Sigmoid colon (tissue), 7 donors: ENCODE results near the gene ZNF521. TPM values are rescaled to one million over a fixed set of nuclear protein-coding genes. Genes with fewer than 3 reads are reported as not detected.

ENCODE experiments used
- DNase-seq: peaks from one replicate; pipeline ENCODE4 v3.0.0-alpha.2; 2019
- H3K27ac ChIP-seq, 4 donors: fragments of 200-600 bp; sonication (generic); one replicate each; pipeline ENCODE4 v1.5.1; 2016 to 2019; ENCODE audit warnings: mild to moderate bottlenecking in 1 of 4
- H3K27me3 ChIP-seq, 3 donors: fragments of 200-600 bp; sonication (generic); one replicate each; pipeline ENCODE4 v1.5.1; 2019; ENCODE audit warnings: mild to moderate bottlenecking in 1 of 3
- H3K36me3 ChIP-seq, 4 donors: fragments of 200-600 bp; sonication (generic); one replicate each; pipeline ENCODE4 v1.5.1; 2016 to 2019
- H3K4me1 ChIP-seq, 4 donors: fragments of 200-600 bp; sonication (generic); one replicate each; pipeline ENCODE4 v1.5.1; 2017 to 2019
- H3K4me3 ChIP-seq, 4 donors: fragments of 200-600 bp; sonication (generic); one replicate each; pipeline ENCODE4 v1.5.1; 2017 to 2019; ENCODE audit warnings: mild to moderate bottlenecking in 2 of 4, moderate library complexity in 1 of 4
- H3K9me3 ChIP-seq, 4 donors: fragments of 200-600 bp in 3 of 4; sonication (generic) in 3 of 4; one replicate each; pipeline versions ENCODE4 v1.5.1 to v1.6.1; 2013 to 2019
- CTCF ChIP-seq, 4 experiments: fragments of 450-650 bp in 3 of 4; fragments of 200-600 bp in 1 of 4; IDR thresholded peaks; one replicate each; pipeline ENCODE4 v1.5.1; 2016 to 2019; ENCODE audit warnings: antibody characterized with exemption in 4 of 4, mild to moderate bottlenecking in 3 of 4, moderate library complexity in 2 of 4
- EP300 ChIP-seq, 4 donors: sonication (generic); formaldehyde crosslinking; IDR thresholded peaks; one replicate each; pipeline ENCODE4 v1.6.1; 2017; ENCODE audit warnings: antibody characterized with exemption in 4 of 4
- POLR2A ChIP-seq, 2 donors: fragments of 450-650 bp; IDR thresholded peaks; one replicate each; pipeline ENCODE4 v1.6.1; 2016; ENCODE audit warnings: antibody characterized with exemption in 2 of 2, mild to moderate bottlenecking in 2 of 2, moderate library complexity in 2 of 2
- POLR2AphosphoS5 ChIP-seq, 4 donors: sonication (generic); formaldehyde crosslinking; IDR thresholded peaks; one replicate each; pipeline ENCODE4 v1.6.1; 2017; ENCODE audit warnings: antibody characterized with exemption in 4 of 4
- WGBS, 2 donors: extraction: QIAGEN DNeasy Blood & Tissue Kit; methylation state at CpG; one replicate each; pipeline ENCODE4 v1.1.7; 2013; 5-methylcytosine and 5-hydroxymethylcytosine counted together
- intact Hi-C: fragments of 100-400 bp; cut with DNase I; formaldehyde crosslinking; loops from one replicate; pipeline ENCODE4 v1.15.1; 2023
- polyA plus RNA-seq, 3 donors: library from polyadenylated mRNA; stranded (reverse); fragments of 200-250 nt; gene quantifications; one replicate each; pipeline ENCODE4 v1.2.3, GENCODE V29; 2013
- total RNA-seq, 4 donors: library from RNA; depleted of rRNA; stranded (reverse); fragments of >200 nt; gene quantifications; one replicate each; pipeline ENCODE4 v1.1.0, GENCODE V29; 2016
- donor health status: healthy with polysubstance abuse.
- donor health status: Bipolar disorder and iron deficiency.
- donor health status: healthy.

Gene ZNF521
- total and polyA plus RNA-seq, 7 donors, result 0.69 to 40.2 (median 12.0) TPM

GRCh38 chr18:25109484-25109883 is 242.5 kb downstream of the ZNF521 start:
- DNase-seq, result no peak

GRCh38 chr18:25103468-25104155 is 248.4 kb downstream of the ZNF521 start:
- H3K27me3 ChIP-seq, result no peaks in the 10 kb centered on the region
- no peak for DNase-seq
- H3K4me3 ChIP-seq, result no peak overlapping the region
- intact Hi-C loops, result no loop called here
- H3K9me3 ChIP-seq, result no peaks in the 10 kb centered on the region
- H3K36me3 ChIP-seq, result no peaks in the 10 kb centered on the region
- H3K4me1 ChIP-seq, result peaks cover 0 to 9% (median 0%) of the 10 kb centered on the region in 4 donors
- no peak for TF ChIP-seq POLR2A (IDR thresholded peaks at IDR 0.05)
- TF ChIP-seq POLR2AphosphoS5 (IDR thresholded peaks at IDR 0.05), result no peak
- no peak for TF ChIP-seq CTCF (IDR thresholded peaks at IDR 0.05)
- no peak for TF ChIP-seq EP300 (IDR thresholded peaks at IDR 0.05)
- H3K27ac ChIP-seq, result no peak overlapping the region
- 86 to 88% methylated on average over 4 of the region's 4 CpGs for WGBS, 2 donors

More at GRCh38 chr18:25109484-25109883, 242.5 kb downstream of the ZNF521 start:
- TF ChIP-seq POLR2A (IDR thresholded peaks at IDR 0.05), result no peak
- no peak for TF ChIP-seq CTCF (IDR thresholded peaks at IDR 0.05)
- no peak for TF ChIP-seq POLR2AphosphoS5 (IDR thresholded peaks at IDR 0.05)
- TF ChIP-seq EP300 (IDR thresholded peaks at IDR 0.05), result no peak
- Histone ChIP-seq H3K4me3 (no peak overlapping the region), H3K9me3 (no peaks in the 10 kb centered on the region), H3K4me1 (no peaks in the 10 kb centered on the region), H3K27ac (no peak overlapping the region), H3K36me3 (no peaks in the 10 kb centered on the region), H3K27me3 (no peaks in the 10 kb centered on the region)
- intact Hi-C loops, result no loop called here
- WGBS, 2 donors, result 78 to 89% methylated on average over 3 of the region's 3 CpGs

- Histone ChIP-seq H3K27me3 (no peaks in the 10 kb centered on the region), H3K27ac (no peak overlapping the region), H3K36me3 (no peaks in the 10 kb centered on the region), H3K9me3 (no peaks in the 10 kb centered on the region), H3K4me3 (no peak overlapping the region), H3K4me1 (peaks cover 0 to 9% (median 0%) of the 10 kb centered on the region in 4 donors)
- TF ChIP-seq POLR2A (IDR thresholded peaks at IDR 0.05) (no peak), EP300 (IDR thresholded peaks at IDR 0.05) (no peak), CTCF (IDR thresholded peaks at IDR 0.05) (no peak), POLR2AphosphoS5 (IDR thresholded peaks at IDR 0.05) (no peak)
- intact Hi-C loops, result no loop called here
- DNase-seq, result no peak
- 78 to 86% methylated on average over 2 of the region's 2 CpGs for WGBS, 2 donors
Observed at GRCh38 chr18:25102662-25103061, 249.3 kb downstream of the ZNF521 start.

GRCh38 chr18:25100418-25100817 is 251.5 kb downstream of the ZNF521 start:
- H3K4me1 ChIP-seq, result peaks cover 0 to 9% (median 0%) of the 10 kb centered on the region in 4 donors
- intact Hi-C loops, result no loop called here
- WGBS, 2 donors, result 30 to 74% methylated on average over 3 of the region's 3 CpGs
- no peak overlapping the region for H3K4me3 ChIP-seq
- no peak for DNase-seq
- no peak for TF ChIP-seq POLR2AphosphoS5 (IDR thresholded peaks at IDR 0.05)
- TF ChIP-seq POLR2A (IDR thresholded peaks at IDR 0.05), result no peak
- no peak for TF ChIP-seq CTCF (IDR thresholded peaks at IDR 0.05)
- TF ChIP-seq EP300 (IDR thresholded peaks at IDR 0.05), result no peak
- no peak overlapping the region for H3K27ac ChIP-seq
- H3K27me3 ChIP-seq, result no peaks in the 10 kb centered on the region
- no peaks in the 10 kb centered on the region for H3K36me3 ChIP-seq
- no peaks in the 10 kb centered on the region for H3K9me3 ChIP-seq

GRCh38 chr18:25099895-25100294 is 252.1 kb downstream of the ZNF521 start:
- Histone ChIP-seq H3K36me3 (no peaks in the 10 kb centered on the region), H3K27me3 (no peaks in the 10 kb centered on the region), H3K4me1 (peaks cover 0 to 9% (median 0%) of the 10 kb centered on the region in 4 donors), H3K9me3 (no peaks in the 10 kb centered on the region), H3K4me3 (no peak overlapping the region), H3K27ac (no peak overlapping the region)
- WGBS, 2 donors, result 47 to 70% methylated on average over 3 of the region's 3 CpGs
- TF ChIP-seq EP300 (IDR thresholded peaks at IDR 0.05) (no peak), POLR2A (IDR thresholded peaks at IDR 0.05) (no peak), CTCF (IDR thresholded peaks at IDR 0.05) (no peak), POLR2AphosphoS5 (IDR thresholded peaks at IDR 0.05) (no peak)
- DNase-seq, result no peak
- intact Hi-C loops, result no loop called here
